Astrocyte (in vitro differentiated cells and primary cell): ENCODE data around the gene IFNE. TPM values are rescaled to one million over a fixed set of nuclear protein-coding genes. Genes with fewer than 3 reads are reported as not detected.
"Not testable (repeated sequence)": the region's sequence is repeated elsewhere in the genome, so short reads cannot be mapped to it uniquely, and the experiment has no call there.

Experiments used
- DNase-seq: peaks from one replicate; pipeline ENCODE4 v3.0.0-alpha.2; 2010; ENCODE audit warnings: low read depth
- FAIRE-seq: peaks from 2 replicates; lab custom pipeline; 2011; peaks lifted over from hg19 to GRCh38; lab: Jason Lieb, UNC
- H2AFZ ChIP-seq: 2 replicates; pipeline ENCODE4 v1.6.0; 2012; ENCODE audit warnings: low read depth, low read length, inconsistent platforms
- H3K27ac ChIP-seq: 2 replicates; pipeline ENCODE4 v1.5.1; 2011; ENCODE audit warnings: low read depth, low read length, inconsistent platforms
- H3K27me3 ChIP-seq: 2 replicates; pipeline ENCODE4 v1.6.0; 2011; ENCODE audit warnings: low read length, inconsistent platforms; ENCODE audit not compliant: insufficient read depth
- H3K36me3 ChIP-seq: 2 replicates; pipeline ENCODE4 v1.5.1; 2011; ENCODE audit warnings: low read length, inconsistent platforms; ENCODE audit not compliant: insufficient read depth
- H3K4me1 ChIP-seq: 2 replicates; pipeline ENCODE4 v1.5.1; 2011; ENCODE audit warnings: low read length, inconsistent platforms; ENCODE audit not compliant: insufficient read depth
- H3K4me2 ChIP-seq: 2 replicates; pipeline ENCODE4 v1.6.0; 2012; ENCODE audit warnings: low read length, inconsistent platforms
- H3K4me3 ChIP-seq: 2 replicates; pipeline ENCODE4 v1.5.1; 2011; ENCODE audit warnings: low read depth, mild to moderate bottlenecking, low read length, inconsistent platforms; ENCODE audit not compliant: insufficient read depth
- H3K79me2 ChIP-seq: 2 replicates; pipeline ENCODE4 v1.6.0; 2012; ENCODE audit warnings: mild to moderate bottlenecking, low read length, inconsistent platforms; ENCODE audit not compliant: insufficient read depth
- H3K9ac ChIP-seq: 2 replicates; pipeline ENCODE4 v1.6.0; 2012; ENCODE audit warnings: mild to moderate bottlenecking, low read length, inconsistent platforms
- H3K9me3 ChIP-seq: 2 replicates; pipeline ENCODE4 v1.5.1; 2012; ENCODE audit warnings: low read depth, mild to moderate bottlenecking, low read length, inconsistent platforms; ENCODE audit not compliant: insufficient read depth
- H4K20me1 ChIP-seq: 2 replicates; pipeline ENCODE4 v1.6.0; 2012; ENCODE audit warnings: low read length, inconsistent platforms; ENCODE audit not compliant: insufficient read depth
- H3K27ac Mint-ChIP-seq: one replicate; pipeline ENCODE4 v1.8.0; 2021; ENCODE audit warnings: mild to moderate bottlenecking, mixed read lengths; ENCODE audit not compliant: unreplicated experiment
- H3K27me3 Mint-ChIP-seq: one replicate; pipeline ENCODE4 v1.8.0; 2021; ENCODE audit warnings: low read depth, mixed read lengths; ENCODE audit not compliant: unreplicated experiment
- H3K36me3 Mint-ChIP-seq: one replicate; pipeline ENCODE4 v1.8.0; 2021; ENCODE audit warnings: low read depth, mixed read lengths; ENCODE audit not compliant: unreplicated experiment
- H3K4me1 Mint-ChIP-seq: one replicate; pipeline ENCODE4 v1.8.0; 2021; ENCODE audit warnings: low read depth, mixed read lengths; ENCODE audit not compliant: unreplicated experiment
- H3K4me3 Mint-ChIP-seq: one replicate; pipeline ENCODE4 v1.8.0; 2021; ENCODE audit warnings: mild to moderate bottlenecking, moderate library complexity, mixed read lengths; ENCODE audit not compliant: unreplicated experiment
- H3K9me3 Mint-ChIP-seq: one replicate; pipeline ENCODE4 v1.8.0; 2021; ENCODE audit warnings: mild to moderate bottlenecking, mixed read lengths; ENCODE audit not compliant: unreplicated experiment
- CTCF ChIP-seq: IDR thresholded peaks from 2 replicates; pipeline ENCODE4 v1.5.1; 2011; ENCODE audit warnings: low read depth, mild to moderate bottlenecking, inconsistent platforms, low read length, moderate library complexity; ENCODE audit not compliant: insufficient read depth
- EZH2 ChIP-seq: IDR thresholded peaks from 2 replicates; pipeline ENCODE4 v1.6.1; 2012; ENCODE audit warnings: mild to moderate bottlenecking, low read length, inconsistent platforms; ENCODE audit not compliant: insufficient read depth
- total RNA-seq: library from RNA; stranded (reverse); gene quantifications from 2 replicates; pipeline ENCODE4 v1.2.1, GENCODE V29; 2021

IFNE gene
- total RNA-seq, 1 donor from 2014 or later, result 0.57 TPM

- Mint-ChIP-seq H3K36me3 (no peaks in the 10 kb centered on the region), H3K4me3 (no peak overlapping the region), H3K27me3 (no peaks in the 10 kb centered on the region), H3K9me3 (no peaks in the 10 kb centered on the region), H3K27ac (no peak overlapping the region), H3K4me1 (peaks cover 2% of the 10 kb centered on the region)
- Histone ChIP-seq H3K9ac (no peak overlapping the region), H3K36me3 (peaks cover 10% of the 10 kb centered on the region), H3K9me3 (no peaks in the 10 kb centered on the region), H3K4me3 (no peak overlapping the region), H3K4me2 (no peak overlapping the region), H3K27me3 (no peaks in the 10 kb centered on the region), H3K4me1 (peaks cover 4% of the 10 kb centered on the region), H3K79me2 (no peaks in the 10 kb centered on the region), H3K27ac (no peak overlapping the region), H4K20me1 (no peaks in the 10 kb centered on the region), H2AFZ (no peak overlapping the region)
- FAIRE-seq (no peak), DNase-seq (no peak)
- no peak for TF ChIP-seq CTCF
- TF ChIP-seq EZH2, result no peak
These were observed 29.4 kb downstream of the IFNE start for GRCh38 chr9:21452681-21453080.

- TF ChIP-seq EZH2, result no peak
- TF ChIP-seq CTCF, result no peak
- H3K9me3 ChIP-seq, result no peaks in the 10 kb centered on the region
- FAIRE-seq (no peak), DNase-seq (no peak)
- peaks cover 4% of the 10 kb centered on the region for H3K4me1 ChIP-seq
- Mint-ChIP-seq H3K4me1 (peaks cover 2% of the 10 kb centered on the region), H3K27ac (no peak overlapping the region), H3K4me3 (no peak overlapping the region), H3K27me3 (peaks cover 3% of the 10 kb centered on the region), H3K9me3 (no peaks in the 10 kb centered on the region), H3K36me3 (no peaks in the 10 kb centered on the region)
- H4K20me1 ChIP-seq, result no peaks in the 10 kb centered on the region
- peaks cover 10% of the 10 kb centered on the region for H3K36me3 ChIP-seq
- H3K27me3 ChIP-seq, result no peaks in the 10 kb centered on the region
- H3K79me2 ChIP-seq, result no peaks in the 10 kb centered on the region
- no peak overlapping the region for H3K4me3 ChIP-seq
- no peak overlapping the region for H2AFZ ChIP-seq
- no peak overlapping the region for H3K9ac ChIP-seq
- H3K27ac ChIP-seq, result no peak overlapping the region
- no peak overlapping the region for H3K4me2 ChIP-seq
These were observed 31.2 kb downstream of the IFNE start for GRCh38 chr9:21450733-21451394.

GRCh38 chr9:21449312-21449711 lies 32.8 kb downstream of the IFNE start:
- not testable (repeated sequence) for H3K27ac ChIP-seq, H3K79me2 ChIP-seq, FAIRE-seq

More at GRCh38 chr9:21449312-21449711, 32.8 kb downstream of the IFNE start:
- not testable (repeated sequence) for H3K27ac Mint-ChIP-seq, H3K4me1 ChIP-seq, H3K4me2 ChIP-seq, H3K4me3 ChIP-seq, H3K4me3 Mint-ChIP-seq, H3K36me3 ChIP-seq, H3K9me3 ChIP-seq, H3K4me1 Mint-ChIP-seq, H3K27me3 Mint-ChIP-seq, H3K9me3 Mint-ChIP-seq, H3K9ac ChIP-seq, H2AFZ ChIP-seq, H3K27me3 ChIP-seq, H3K36me3 Mint-ChIP-seq, H4K20me1 ChIP-seq
- DNase-seq, result peak; percentile 37
